ENCODE data around the gene FRMD5. TPM values are rescaled to one million over a fixed set of nuclear protein-coding genes. Genes with fewer than 3 reads are reported as not detected.

FRMD5 gene
- total RNA-seq, 1 experiment from 2014 or later: not detected

DNA sequence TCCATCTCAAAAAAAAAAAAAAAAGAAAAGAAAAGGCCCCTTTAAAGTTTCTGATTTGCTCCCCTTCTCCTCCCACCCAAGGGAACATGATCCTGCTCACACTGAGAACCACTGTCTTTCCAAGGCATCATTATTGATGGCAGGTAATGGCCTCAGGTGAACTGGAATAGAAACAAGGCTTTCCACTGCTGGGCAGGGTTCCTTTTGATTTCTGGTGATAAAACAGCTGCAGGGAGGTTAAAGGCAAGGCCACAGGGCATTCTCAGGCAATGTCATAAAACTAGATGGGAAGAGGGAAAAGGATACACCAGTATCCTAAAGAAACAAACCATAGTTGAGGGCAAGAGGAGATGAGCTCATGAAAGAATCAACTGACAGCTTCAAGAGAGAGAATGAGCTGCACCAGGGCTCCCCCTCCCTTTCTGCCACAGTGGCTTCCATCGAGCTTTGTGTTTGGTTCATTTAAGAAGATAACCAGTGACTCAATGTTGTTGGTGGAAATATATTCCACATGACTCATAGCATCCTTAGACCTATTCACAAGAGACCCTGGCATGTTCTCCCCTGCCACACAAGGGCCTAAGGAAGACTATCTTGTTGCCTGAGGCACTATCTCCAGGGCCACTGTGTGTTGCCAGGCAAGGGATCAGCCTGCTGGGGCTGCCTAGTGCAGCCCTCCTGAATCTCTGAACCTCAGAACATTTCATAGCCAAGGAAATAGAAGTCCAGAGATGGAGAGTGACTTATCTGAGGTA, 281.9 kb downstream of the FRMD5 start:
- Histone ChIP-seq H3K9me2 (replicated peaks; ENCODE audit: insufficient read depth, low read length) (no peaks in the 10 kb centered on the region), H3K27me3 (ENCODE audit: low read length) (no peaks in the 10 kb centered on the region), H3K36me3 (ENCODE audit: insufficient read depth, low read length) (no peaks in the 10 kb centered on the region), H3K79me2 (ENCODE audit: low read length) (no peaks in the 10 kb centered on the region), H3K9ac (ENCODE audit: low read length) (no peak overlapping the region), H3K27ac (ENCODE audit: low read length) (no peak overlapping the region), H3K4me3 (ENCODE audit: low read length) (no peak overlapping the region), H3K4me2 (ENCODE audit: low read depth, low read length, poor library complexity, severe bottlenecking) (no peak overlapping the region), H4K20me1 (ENCODE audit: insufficient read depth, low read depth, low read length) (no peaks in the 10 kb centered on the region), H3K4me1 (ENCODE audit: low read length) (no peaks in the 10 kb centered on the region), H2AFZ (ENCODE audit: low read length) (no peak overlapping the region), H3K9me3 (ENCODE audit: low read length) (no peaks in the 10 kb centered on the region)
- DNase-seq: no peak

DNA sequence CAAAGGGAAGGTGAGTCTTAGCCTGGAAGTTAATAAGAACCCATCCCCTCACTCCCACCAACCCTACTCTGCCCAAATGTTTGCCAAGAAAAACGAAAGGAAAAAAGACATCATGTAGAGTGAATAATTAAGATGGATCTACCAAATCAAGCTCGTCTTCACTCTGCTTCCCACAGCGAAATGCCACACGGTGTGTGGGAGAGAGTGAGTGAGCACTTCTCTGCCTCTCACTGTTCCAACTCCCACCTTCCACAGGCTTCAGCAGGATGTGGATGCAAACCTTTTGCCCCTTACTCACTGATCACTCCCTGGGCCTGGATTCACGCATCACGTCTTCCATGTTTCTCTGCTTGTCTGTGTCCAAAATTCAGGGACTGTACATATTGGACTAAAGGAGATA, 282.9 kb downstream of the FRMD5 start:
- H3K9ac ChIP-seq (ENCODE audit: low read length): no peak overlapping the region
- no peaks in the 10 kb centered on the region for H4K20me1 ChIP-seq (ENCODE audit: insufficient read depth, low read depth, low read length)
- H3K4me2 ChIP-seq (ENCODE audit: low read depth, low read length, poor library complexity, severe bottlenecking): no peak overlapping the region
- no peak overlapping the region for H2AFZ ChIP-seq (ENCODE audit: low read length)
- H3K9me3 ChIP-seq (ENCODE audit: low read length): no peaks in the 10 kb centered on the region
- H3K4me1 ChIP-seq (ENCODE audit: low read length): no peaks in the 10 kb centered on the region
- no peak overlapping the region for H3K4me3 ChIP-seq (ENCODE audit: low read length)
- no peak overlapping the region for H3K27ac ChIP-seq (ENCODE audit: low read length)
- no peak for DNase-seq
- H3K27me3 ChIP-seq (ENCODE audit: low read length): no peaks in the 10 kb centered on the region
- H3K79me2 ChIP-seq (ENCODE audit: low read length): no peaks in the 10 kb centered on the region
- H3K36me3 ChIP-seq (ENCODE audit: insufficient read depth, low read length): no peaks in the 10 kb centered on the region
- no peaks in the 10 kb centered on the region for H3K9me2 ChIP-seq (replicated peaks; ENCODE audit: insufficient read depth, low read length)

DNA sequence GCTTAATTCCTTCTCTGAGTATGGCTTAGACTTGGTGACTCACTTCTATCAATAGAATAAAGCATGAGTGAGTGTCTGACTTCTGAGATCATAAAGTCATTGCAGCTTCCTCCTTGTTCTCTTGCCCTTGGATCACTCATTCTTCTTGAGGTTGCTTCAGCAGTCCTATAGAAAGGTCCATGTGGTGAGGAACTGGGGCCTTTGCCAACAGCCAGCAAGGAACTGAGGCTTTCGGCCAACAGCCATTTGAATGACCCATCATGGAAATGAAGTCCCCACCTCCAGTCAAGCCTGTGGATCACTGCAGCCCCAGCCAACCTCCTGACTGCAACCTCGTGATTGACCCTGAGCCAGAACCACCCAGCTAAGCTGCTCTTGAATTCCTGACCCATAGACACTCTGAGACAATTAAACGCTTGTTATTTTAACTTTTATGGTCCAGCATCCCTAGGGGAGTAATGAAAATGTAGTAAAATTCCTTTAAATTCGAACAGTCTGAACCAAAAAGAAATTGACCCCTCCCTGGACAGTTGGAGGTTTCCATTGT, 283.8 kb downstream of the FRMD5 start:
- Histone ChIP-seq H3K9me3 (ENCODE audit: low read length) (no peaks in the 10 kb centered on the region), H3K4me2 (ENCODE audit: low read depth, low read length, poor library complexity, severe bottlenecking) (no peak overlapping the region), H3K9ac (ENCODE audit: low read length) (no peak overlapping the region), H3K27ac (ENCODE audit: low read length) (no peak overlapping the region), H3K27me3 (ENCODE audit: low read length) (no peaks in the 10 kb centered on the region), H4K20me1 (ENCODE audit: insufficient read depth, low read depth, low read length) (no peaks in the 10 kb centered on the region), H3K79me2 (ENCODE audit: low read length) (no peaks in the 10 kb centered on the region), H3K4me1 (ENCODE audit: low read length) (no peaks in the 10 kb centered on the region), H3K36me3 (ENCODE audit: insufficient read depth, low read length) (no peaks in the 10 kb centered on the region), H2AFZ (ENCODE audit: low read length) (no peak overlapping the region), H3K4me3 (ENCODE audit: low read length) (no peak overlapping the region), H3K9me2 (replicated peaks; ENCODE audit: insufficient read depth, low read length) (no peaks in the 10 kb centered on the region)
- DNase-seq: no peak

DNA sequence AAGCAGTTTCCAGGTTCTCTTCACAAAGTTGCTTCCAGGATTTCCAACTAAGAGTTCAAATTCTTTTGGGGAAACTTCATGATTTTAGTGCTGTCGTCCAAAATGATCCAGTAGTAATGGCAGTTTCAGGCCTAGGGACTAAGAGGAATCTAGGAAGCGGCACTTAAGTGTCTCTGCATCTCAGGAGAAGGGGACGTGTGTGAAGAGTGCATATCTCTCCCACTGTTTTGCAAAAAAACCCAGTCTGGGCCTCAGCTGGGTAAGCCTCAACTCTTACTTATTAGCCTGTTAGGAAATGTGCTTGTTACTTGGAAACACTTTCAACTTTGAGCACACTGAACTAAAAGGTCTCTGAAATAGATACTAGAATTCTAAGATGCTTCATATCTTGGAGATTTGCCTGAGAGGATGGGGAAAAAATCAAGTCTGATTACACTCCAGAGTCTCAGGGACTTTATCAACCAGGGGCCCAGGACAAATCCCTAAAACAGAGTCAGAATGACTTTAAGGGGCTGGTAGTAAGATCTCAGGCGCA, 286.5 kb downstream of the FRMD5 start:
- Histone ChIP-seq H3K27me3 (ENCODE audit: low read length) (no peaks in the 10 kb centered on the region), H3K79me2 (ENCODE audit: low read length) (no peaks in the 10 kb centered on the region), H2AFZ (ENCODE audit: low read length) (no peak overlapping the region), H4K20me1 (ENCODE audit: insufficient read depth, low read depth, low read length) (no peaks in the 10 kb centered on the region), H3K27ac (ENCODE audit: low read length) (no peak overlapping the region), H3K9me2 (replicated peaks; ENCODE audit: insufficient read depth, low read length) (no peaks in the 10 kb centered on the region), H3K36me3 (ENCODE audit: insufficient read depth, low read length) (no peaks in the 10 kb centered on the region), H3K9me3 (ENCODE audit: low read length) (no peaks in the 10 kb centered on the region), H3K4me3 (ENCODE audit: low read length) (no peak overlapping the region), H3K4me2 (ENCODE audit: low read depth, low read length, poor library complexity, severe bottlenecking) (no peak overlapping the region), H3K9ac (ENCODE audit: low read length) (no peak overlapping the region), H3K4me1 (ENCODE audit: low read length) (peaks cover 3% of the 10 kb centered on the region)
- DNase-seq: no peak

DNA sequence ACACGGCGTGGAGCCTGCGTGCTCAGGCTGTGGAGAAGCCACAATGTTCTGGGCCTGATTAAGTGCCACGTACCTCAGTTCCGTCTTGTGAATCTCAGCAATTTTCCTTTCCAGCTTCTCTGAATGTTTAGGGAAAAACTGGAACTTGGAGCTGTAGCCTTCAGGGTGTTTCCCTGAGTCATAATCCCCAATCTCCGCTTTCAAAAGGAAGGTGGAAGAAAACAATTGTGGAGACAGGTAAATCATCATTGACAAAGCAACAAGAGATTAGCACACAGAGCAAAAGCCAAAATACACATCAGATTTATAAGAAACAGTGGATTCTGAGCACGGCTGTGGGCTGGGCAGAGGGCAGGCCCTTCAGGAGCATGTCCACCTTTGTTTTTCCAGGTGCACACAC, 289.3 kb downstream of the FRMD5 start:
- Histone ChIP-seq H3K4me3 (ENCODE audit: low read length) (no peak overlapping the region), H3K27me3 (ENCODE audit: low read length) (no peaks in the 10 kb centered on the region), H3K4me1 (ENCODE audit: low read length) (peaks cover 3% of the 10 kb centered on the region), H2AFZ (ENCODE audit: low read length) (no peak overlapping the region), H3K36me3 (ENCODE audit: insufficient read depth, low read length) (no peaks in the 10 kb centered on the region), H3K9me2 (replicated peaks; ENCODE audit: insufficient read depth, low read length) (no peaks in the 10 kb centered on the region), H3K27ac (ENCODE audit: low read length) (no peak overlapping the region), H3K9ac (ENCODE audit: low read length) (no peak overlapping the region), H3K79me2 (ENCODE audit: low read length) (no peaks in the 10 kb centered on the region), H3K9me3 (ENCODE audit: low read length) (no peaks in the 10 kb centered on the region), H4K20me1 (ENCODE audit: insufficient read depth, low read depth, low read length) (no peaks in the 10 kb centered on the region), H3K4me2 (ENCODE audit: low read depth, low read length, poor library complexity, severe bottlenecking) (no peak overlapping the region)
- DNase-seq: no peak

DNA sequence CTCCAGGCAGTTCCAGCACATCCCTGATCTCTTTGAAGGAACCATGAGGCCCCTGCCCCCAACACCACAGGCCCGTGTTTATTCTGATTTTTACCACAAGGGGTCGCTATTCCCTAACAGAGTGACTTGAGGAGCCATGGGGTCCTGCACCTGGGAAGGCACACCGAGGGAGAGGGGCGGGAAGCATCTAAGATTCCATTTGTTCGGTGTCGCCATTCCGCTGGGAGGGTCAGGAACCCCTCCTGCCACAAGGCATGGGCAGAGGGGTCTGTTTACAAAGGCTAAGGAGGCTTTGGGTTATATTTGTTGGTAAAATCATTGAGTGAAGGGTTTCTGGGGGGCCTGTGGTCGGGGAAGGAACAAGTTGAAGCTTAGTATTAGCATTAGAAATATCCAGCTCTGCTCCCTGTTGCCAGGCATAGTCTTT, 291.2 kb downstream of the FRMD5 start:
- Histone ChIP-seq H3K9me2 (replicated peaks; ENCODE audit: insufficient read depth, low read length) (no peaks in the 10 kb centered on the region), H3K27ac (ENCODE audit: low read length) (no peak overlapping the region), H3K79me2 (ENCODE audit: low read length) (no peaks in the 10 kb centered on the region), H3K9me3 (ENCODE audit: low read length) (no peaks in the 10 kb centered on the region), H3K4me2 (ENCODE audit: low read depth, low read length, poor library complexity, severe bottlenecking) (no peak overlapping the region), H3K4me3 (ENCODE audit: low read length) (no peak overlapping the region), H3K4me1 (ENCODE audit: low read length) (peaks cover 3% of the 10 kb centered on the region), H2AFZ (ENCODE audit: low read length) (no peak overlapping the region), H3K9ac (ENCODE audit: low read length) (no peak overlapping the region), H3K36me3 (ENCODE audit: insufficient read depth, low read length) (no peaks in the 10 kb centered on the region), H4K20me1 (ENCODE audit: insufficient read depth, low read depth, low read length) (no peaks in the 10 kb centered on the region), H3K27me3 (ENCODE audit: low read length) (no peaks in the 10 kb centered on the region)
- DNase-seq: peak; percentile 93

DNA sequence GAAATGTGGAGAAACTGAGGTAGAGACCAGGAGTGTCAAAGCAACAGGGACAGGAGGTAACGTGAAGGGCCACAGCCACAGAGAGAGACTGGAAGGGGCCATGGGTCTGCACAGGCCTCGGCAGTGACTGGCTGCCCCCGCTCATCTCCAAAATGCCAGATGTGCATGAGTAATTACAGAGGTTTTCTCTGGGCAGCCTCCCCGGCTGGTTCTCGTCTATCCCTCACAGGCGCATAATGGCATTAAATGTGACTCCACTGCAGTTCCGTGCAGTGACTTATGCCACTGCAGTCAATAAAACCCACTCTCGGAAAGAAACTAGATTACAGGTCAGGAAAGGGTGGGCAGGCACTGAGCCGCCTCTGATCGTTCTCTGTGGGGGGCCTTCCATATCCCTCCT, 293.6 kb downstream of the FRMD5 start:
- H3K36me3 ChIP-seq (ENCODE audit: insufficient read depth, low read length): no peaks in the 10 kb centered on the region
- H3K9me3 ChIP-seq (ENCODE audit: low read length): no peaks in the 10 kb centered on the region
- peaks cover 3% of the 10 kb centered on the region for H3K4me1 ChIP-seq (ENCODE audit: low read length)
- H3K4me2 ChIP-seq (ENCODE audit: low read depth, low read length, poor library complexity, severe bottlenecking): no peak overlapping the region
- no peak overlapping the region for H3K4me3 ChIP-seq (ENCODE audit: low read length)
- no peaks in the 10 kb centered on the region for H4K20me1 ChIP-seq (ENCODE audit: insufficient read depth, low read depth, low read length)
- no peak overlapping the region for H3K9ac ChIP-seq (ENCODE audit: low read length)
- no peak overlapping the region for H2AFZ ChIP-seq (ENCODE audit: low read length)
- H3K9me2 ChIP-seq (replicated peaks; ENCODE audit: insufficient read depth, low read length): no peaks in the 10 kb centered on the region
- no peak for DNase-seq
- no peak overlapping the region for H3K27ac ChIP-seq (ENCODE audit: low read length)
- no peaks in the 10 kb centered on the region for H3K27me3 ChIP-seq (ENCODE audit: low read length)
- H3K79me2 ChIP-seq (ENCODE audit: low read length): no peaks in the 10 kb centered on the region

DNA sequence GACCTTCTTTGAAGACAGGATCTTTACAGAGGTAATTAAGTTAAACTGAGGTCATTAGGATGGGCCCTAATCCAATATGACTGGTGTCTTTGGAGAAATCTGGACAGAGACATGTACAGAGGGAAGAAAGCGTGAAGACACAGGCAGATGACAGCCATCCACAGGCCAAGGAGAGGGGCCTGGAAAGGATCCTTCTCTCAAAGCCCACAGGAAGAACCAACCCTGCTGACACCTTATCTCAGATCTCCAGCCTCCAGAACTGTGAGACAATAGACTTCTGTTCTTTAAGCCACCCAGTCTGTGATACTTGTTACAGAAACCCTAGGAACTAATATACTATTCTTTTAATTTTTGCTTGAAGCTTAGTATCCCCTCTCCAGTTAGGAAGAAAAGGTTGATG, 294.1 kb downstream of the FRMD5 start:
- H3K9me3 ChIP-seq (ENCODE audit: low read length): no peaks in the 10 kb centered on the region
- no peaks in the 10 kb centered on the region for H3K36me3 ChIP-seq (ENCODE audit: insufficient read depth, low read length)
- no peak overlapping the region for H2AFZ ChIP-seq (ENCODE audit: low read length)
- H3K9ac ChIP-seq (ENCODE audit: low read length): no peak overlapping the region
- no peak overlapping the region for H3K4me2 ChIP-seq (ENCODE audit: low read depth, low read length, poor library complexity, severe bottlenecking)
- no peaks in the 10 kb centered on the region for H3K27me3 ChIP-seq (ENCODE audit: low read length)
- H3K4me1 ChIP-seq (ENCODE audit: low read length): peaks cover 3% of the 10 kb centered on the region
- H4K20me1 ChIP-seq (ENCODE audit: insufficient read depth, low read depth, low read length): no peaks in the 10 kb centered on the region
- H3K79me2 ChIP-seq (ENCODE audit: low read length): no peaks in the 10 kb centered on the region
- H3K4me3 ChIP-seq (ENCODE audit: low read length): no peak overlapping the region
- H3K9me2 ChIP-seq (replicated peaks; ENCODE audit: insufficient read depth, low read length): no peaks in the 10 kb centered on the region
- no peak for DNase-seq
- no peak overlapping the region for H3K27ac ChIP-seq (ENCODE audit: low read length)

Data from Karpas-422 (cell line).